Renal pelvis (tissue), 12 donors: ENCODE results near the gene PPP2R3B. TPM values are rescaled to one million over a fixed set of nuclear protein-coding genes. Genes with fewer than 3 reads are reported as not detected.
"Not testable (repeated sequence)": the region's sequence is repeated elsewhere in the genome, so short reads cannot be mapped to it uniquely, and the experiment has no call there.

Experiments used
- DNase-seq: peaks from one replicate; pipeline ENCODE4 v3.0.0-alpha.2; 2013
- long read RNA-seq, 16 experiments: transcript quantifications; one replicate each; lab custom pipeline, GENCODE V29; 2026
- polyA plus RNA-seq, 3 donors: library from polyadenylated mRNA; unstranded; fragments of 120-200 nt; gene quantifications; one replicate each; pipeline ENCODE4 v1.2.1, GENCODE V29; 2013; ENCODE audit not compliant: insufficient read length in 3 of 3

Gene PPP2R3B, protein sequence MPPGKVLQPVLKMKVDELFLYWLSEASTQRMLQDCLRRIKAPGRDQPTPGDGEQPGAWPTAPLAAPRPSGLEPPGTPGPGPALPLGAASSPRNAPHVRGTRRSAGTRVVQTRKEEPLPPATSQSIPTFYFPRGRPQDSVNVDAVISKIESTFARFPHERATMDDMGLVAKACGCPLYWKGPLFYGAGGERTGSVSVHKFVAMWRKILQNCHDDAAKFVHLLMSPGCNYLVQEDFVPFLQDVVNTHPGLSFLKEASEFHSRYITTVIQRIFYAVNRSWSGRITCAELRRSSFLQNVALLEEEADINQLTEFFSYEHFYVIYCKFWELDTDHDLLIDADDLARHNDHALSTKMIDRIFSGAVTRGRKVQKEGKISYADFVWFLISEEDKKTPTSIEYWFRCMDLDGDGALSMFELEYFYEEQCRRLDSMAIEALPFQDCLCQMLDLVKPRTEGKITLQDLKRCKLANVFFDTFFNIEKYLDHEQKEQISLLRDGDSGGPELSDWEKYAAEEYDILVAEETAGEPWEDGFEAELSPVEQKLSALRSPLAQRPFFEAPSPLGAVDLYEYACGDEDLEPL
- polyA plus RNA-seq = 10 to 100 TPM; 24.8 to 32.6 (median 25.7) TPM
- long read RNA-seq, donor 1, partial matches to known transcripts = 0 of 4 reads
- long read RNA-seq, donor 1, other reads (novel, unspliced or antisense) = 0 of 4 reads
- long read RNA-seq, donor 2, partial matches to known transcripts = 0 of 3 reads
- long read RNA-seq, donor 2, other reads (novel, unspliced or antisense) = 0 of 3 reads
- long read RNA-seq, donor 3, partial matches to known transcripts = 0 of 4 reads
- long read RNA-seq, donor 3, other reads (novel, unspliced or antisense) = 0 of 4 reads
- long read RNA-seq, donor 4, partial matches to known transcripts = 0 of 2 reads
- long read RNA-seq, donor 4, other reads (novel, unspliced or antisense) = 0 of 2 reads
- long read RNA-seq, donor 5, partial matches to known transcripts = 0 of 2 reads
- long read RNA-seq, donor 5, other reads (novel, unspliced or antisense) = 0 of 2 reads
- long read RNA-seq, donor 6, partial matches to known transcripts = 0 of 2 reads
- long read RNA-seq, donor 6, other reads (novel, unspliced or antisense) = 0 of 2 reads
- long read RNA-seq, donor 7, partial matches to known transcripts = 0 of 4 reads
- long read RNA-seq, donor 7, other reads (novel, unspliced or antisense) = 0 of 4 reads
- long read RNA-seq, donor 8, partial matches to known transcripts = 0 of 1 reads
- long read RNA-seq, donor 8, other reads (novel, unspliced or antisense) = 0 of 1 reads
- long read RNA-seq, donor 9, transcript PPP2R3B-202 (13 exons, 2,151 nt) = major isoform, 5 of 5 reads
- long read RNA-seq, donor 9, partial matches to known transcripts = 0 of 5 reads
- long read RNA-seq, donor 9, other reads (novel, unspliced or antisense) = 0 of 5 reads
- long read RNA-seq, donor 10, partial matches to known transcripts = 0 of 3 reads
- long read RNA-seq, donor 10, other reads (novel, unspliced or antisense) = 0 of 3 reads
- long read RNA-seq, donor 11, transcript PPP2R3B-202 (13 exons, 2,151 nt) = major isoform, 5 of 5 reads
- long read RNA-seq, donor 11, partial matches to known transcripts = 0 of 5 reads
- long read RNA-seq, donor 11, other reads (novel, unspliced or antisense) = 0 of 5 reads
- long read RNA-seq, donor 12, transcript PPP2R3B-202 (13 exons, 2,151 nt) = major isoform, 5 of 14 reads
- long read RNA-seq, donor 12, partial matches to known transcripts = 0 of 14 reads
- long read RNA-seq, donor 12, other reads (novel, unspliced or antisense) = 6 of 14 reads
- long read RNA-seq, donor 13, partial matches to known transcripts = 0 of 2 reads
- long read RNA-seq, donor 13, other reads (novel, unspliced or antisense) = 0 of 2 reads
- long read RNA-seq, donor 14, transcript PPP2R3B-202 (13 exons, 2,151 nt) = major isoform, 7 of 8 reads
- long read RNA-seq, donor 14, partial matches to known transcripts = 0 of 8 reads
- long read RNA-seq, donor 14, other reads (novel, unspliced or antisense) = 0 of 8 reads
- long read RNA-seq, donor 15, partial matches to known transcripts = 0 of 3 reads
- long read RNA-seq, donor 15, other reads (novel, unspliced or antisense) = 0 of 3 reads
- long read RNA-seq, donor 16, partial matches to known transcripts = 0 of 3 reads
- long read RNA-seq, donor 16, other reads (novel, unspliced or antisense) = 0 of 3 reads

DNA sequence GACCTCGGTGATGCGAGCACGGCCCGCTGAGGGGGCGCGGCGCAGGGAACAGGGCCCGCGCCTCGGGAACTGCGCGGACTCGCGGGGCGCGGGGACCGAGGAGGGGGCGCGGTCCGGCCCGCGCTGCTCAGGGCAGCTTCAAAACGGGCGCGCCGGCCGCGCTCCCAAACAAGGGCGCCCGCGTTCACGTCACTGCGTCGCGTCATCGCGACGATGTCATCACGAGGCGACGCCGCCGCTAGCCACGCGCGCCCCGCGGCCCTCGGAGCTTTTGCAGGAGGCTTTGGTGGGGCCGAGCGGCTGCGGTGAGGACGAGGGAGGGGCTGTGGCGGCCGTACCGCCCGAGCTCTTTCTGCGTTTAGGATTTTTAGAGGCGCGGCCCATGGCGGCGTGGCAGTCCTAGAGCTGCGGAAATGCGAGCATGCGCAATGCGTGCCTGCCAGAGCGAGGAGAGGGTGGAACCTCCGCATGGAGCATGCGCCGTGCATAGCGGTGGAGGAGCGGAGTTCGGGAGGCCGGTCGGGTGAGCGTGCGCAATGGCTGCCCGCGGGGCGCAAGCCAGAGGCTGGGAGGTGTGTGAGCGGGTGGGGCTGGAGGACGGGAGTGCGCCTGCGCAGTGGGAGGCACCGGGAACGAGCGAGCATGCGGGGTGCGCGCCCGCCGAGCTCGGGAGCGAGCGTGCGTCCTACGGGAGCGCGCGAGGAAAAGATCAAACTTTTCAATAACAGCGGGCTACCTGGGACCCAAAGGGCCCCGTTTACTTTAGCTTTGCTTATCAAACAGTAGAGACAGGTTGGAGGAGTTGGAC is at the start of gene PPP2R3B:
PPP2R3B (minus strand) TSS at position 140 of the 808 bp plus-strand sequence. CDS start 216 bp downstream, outside the sequence.
- DNase-seq = peak; percentile 97

DNA sequence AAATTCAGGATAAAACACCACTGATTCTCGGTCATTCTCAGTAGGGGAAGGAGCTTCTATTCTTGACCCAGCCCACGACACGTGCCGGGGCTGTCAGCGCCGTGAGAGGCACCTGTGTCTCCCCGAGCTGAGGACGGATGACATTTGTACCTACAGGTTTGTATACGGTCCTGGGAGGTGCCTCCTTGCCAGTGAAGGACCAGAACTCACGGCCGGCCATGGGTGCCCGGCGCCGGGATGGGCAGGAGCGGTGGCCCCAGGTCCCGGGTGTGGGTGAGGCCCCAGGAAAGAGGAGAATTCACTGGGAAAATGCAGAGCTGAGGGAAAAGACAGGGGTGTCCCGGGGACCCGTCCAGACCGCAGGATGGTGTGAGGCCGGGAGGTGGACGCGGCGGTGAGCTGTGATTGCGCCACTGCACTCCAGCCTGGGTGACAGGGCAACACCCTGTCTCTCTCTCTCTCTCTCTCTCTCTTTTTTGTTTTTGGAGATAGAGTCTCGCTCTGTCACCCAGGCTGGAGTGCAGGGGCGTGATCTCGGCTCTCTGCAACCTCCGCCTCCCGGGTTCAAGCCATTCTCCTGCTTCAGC is 48.9 kb upstream of the PPP2R3B start:
- DNase-seq = no peak

DNA sequence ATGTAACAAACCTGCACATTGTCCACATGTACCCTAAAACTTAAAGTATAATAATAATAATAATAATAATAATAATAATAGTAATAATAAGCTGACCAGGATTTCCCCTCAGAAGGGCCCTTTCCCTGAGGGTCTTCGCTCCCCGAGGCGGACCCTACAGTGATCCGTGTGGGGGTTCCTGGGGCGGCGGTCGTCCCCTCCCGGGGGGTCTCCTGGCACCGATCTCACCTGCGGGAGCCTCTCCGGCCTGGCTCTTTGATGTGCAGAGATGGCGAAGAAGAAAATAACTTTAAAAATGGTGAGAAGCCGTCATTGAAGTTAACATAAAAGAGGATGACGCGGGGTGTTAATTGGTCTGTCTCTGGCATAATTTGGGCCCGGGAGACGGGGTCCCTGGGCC is 48.2 kb upstream of the PPP2R3B start:
- DNase-seq = no peak

DNA sequence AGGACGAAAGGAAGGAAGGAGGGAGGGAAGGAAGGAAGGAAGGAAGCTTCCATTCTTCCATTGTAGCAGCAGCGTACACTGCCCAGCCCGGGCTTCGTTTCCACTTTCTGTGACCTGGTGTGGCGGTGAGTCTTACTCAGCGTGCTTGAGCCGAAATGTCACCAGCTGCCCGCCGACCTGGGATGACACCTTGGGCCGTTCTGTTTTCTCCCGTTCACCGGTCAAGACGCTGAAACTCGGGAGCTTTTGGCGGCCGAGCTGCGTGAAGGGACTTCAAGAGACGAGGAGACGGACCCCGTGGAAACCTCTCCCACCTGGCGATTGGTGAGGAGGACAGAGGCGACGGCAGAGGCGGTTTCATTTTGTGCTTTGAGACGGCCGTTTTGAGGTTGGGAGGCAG is 47.1 kb upstream of the PPP2R3B start:
- no peak for DNase-seq

DNA sequence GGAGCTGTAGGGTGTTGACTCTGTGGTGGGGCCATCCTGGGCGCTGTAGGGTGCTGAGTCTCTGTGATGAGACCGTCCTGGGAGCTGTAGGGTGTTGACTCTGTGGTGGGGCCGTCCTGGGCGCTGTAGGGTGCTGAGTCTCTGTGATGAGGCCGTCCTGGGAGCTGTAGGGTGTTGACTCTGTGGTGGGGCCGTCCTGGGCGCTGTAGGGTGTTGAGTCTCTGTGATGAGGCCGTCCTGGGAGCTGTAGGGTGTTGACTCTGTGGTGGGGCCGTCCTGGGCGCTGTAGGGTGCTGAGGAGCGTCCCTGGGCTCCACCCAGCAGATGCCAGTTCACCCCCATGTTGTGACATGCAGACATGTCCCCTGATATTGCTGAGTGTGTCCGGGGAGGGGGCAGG is 46.0 kb upstream of the PPP2R3B start:
- not testable (repeated sequence) for DNase-seq

DNA sequence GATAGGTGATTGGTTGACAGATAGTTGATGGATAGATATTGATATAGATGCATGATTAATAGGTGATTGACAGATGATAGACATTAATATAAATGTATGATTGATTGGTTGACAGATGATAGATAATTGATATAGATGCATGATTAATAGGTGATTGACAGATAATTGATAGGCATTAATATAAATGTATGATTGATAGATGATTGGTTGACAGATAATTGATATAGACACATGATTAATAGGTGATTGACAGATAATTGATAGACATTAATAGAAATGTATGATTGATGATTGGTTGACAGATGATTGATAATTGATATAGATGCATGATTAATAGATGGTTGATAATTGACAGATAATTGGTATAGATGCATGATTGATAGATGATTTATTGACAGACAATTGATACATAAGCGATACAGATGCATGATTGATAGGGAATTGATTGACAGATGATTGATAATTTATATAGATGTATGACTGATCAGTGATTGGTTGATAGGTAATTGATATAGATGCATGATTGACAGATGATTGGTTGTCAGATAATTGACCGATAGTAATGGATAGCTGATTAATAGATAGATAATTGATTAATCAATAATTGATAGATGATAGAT is 44.9 kb upstream of the PPP2R3B start:
- no peak for DNase-seq

DNA sequence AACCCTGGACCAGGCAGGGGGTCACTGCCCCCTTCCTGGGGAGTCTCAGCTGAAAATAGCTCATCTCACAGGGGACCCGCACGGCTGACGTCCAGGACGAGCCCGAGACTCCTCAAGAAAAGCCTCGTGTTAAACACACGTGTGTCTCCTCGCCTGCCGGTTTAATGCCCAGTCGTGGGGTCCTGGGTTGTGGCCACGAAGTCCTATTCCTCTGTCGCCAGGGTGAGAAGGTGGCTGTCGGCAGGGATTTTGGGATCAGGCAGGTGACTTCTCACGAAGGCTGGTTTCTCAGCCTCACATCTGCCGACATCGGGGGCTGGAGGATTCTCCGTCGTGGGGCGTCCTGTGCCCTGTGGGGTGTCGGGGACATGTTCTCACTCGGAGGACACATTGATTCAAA is 44.3 kb upstream of the PPP2R3B start:
- no peak for DNase-seq

DNA sequence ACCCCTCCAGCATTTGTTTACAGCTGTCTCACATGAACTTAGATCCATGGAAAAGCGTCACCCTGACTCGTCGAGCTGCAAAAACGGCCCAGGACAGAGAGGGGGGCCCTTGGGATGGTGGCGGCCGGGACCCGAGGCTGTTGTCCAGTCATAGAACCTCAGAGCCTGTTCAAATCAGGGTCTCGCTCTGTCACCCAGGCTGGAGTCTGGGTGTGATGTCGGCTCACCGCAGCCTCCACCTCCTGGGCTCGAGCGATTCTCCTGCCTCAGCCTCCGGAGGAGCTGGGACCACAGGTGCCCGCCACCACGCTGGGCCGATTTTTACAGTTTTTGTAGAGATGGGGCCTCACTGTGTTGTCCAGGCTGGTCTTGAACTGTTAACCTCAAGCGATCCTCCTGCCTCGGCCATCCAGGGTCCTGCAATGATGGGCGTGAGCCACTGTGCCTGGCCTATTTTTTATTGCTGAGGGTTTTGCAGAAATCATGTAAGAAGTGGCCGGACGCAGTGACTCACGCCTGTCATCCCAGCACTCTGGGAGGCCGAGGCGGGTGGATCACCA is 42.6 kb upstream of the PPP2R3B start:
- no peak for DNase-seq

DNA sequence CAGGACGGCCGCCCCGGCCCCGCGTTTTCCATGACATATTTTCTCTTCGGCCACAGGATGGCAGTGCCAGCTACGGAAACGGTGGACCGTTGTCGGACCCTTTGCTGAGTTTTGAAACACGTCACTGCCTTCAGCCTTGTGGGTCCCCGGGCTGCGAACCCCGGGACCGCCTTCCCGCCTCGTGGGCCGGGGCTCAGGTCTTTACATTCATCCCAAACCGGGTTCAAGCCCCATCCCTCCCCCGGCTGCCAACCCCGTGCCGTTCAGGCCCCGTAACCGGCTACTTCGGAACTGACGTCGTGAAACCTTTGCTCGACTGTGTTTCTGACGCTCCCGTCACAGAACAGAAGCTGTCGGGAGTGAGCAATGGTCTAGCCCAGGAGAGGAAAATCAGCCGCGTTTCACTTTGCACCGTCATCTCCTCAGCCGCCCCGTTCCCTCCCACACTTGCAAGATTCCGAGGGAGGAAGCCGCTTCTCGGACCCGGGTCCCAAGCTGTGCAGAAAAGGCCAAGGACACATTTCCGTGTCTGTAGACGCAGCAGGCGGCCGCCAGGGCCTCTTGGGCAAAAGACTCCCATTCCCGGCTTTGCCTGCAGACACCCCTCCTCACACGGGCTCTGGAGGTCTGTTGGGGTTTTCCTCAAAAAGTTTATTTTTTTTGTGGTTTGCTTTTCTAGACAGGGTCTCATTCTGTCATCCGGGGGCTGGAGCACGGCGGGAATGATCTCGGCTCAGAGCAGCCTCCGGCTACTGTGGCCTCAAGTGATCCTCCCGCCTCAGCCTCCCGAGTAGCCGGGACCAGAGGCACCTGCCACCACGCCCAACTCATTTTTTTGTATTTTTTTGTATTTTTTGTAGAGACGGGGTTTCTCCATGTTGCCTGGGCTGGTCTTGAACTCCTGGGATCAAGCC is 41.4 kb upstream of the PPP2R3B start:
- peak; percentile 10 for DNase-seq

DNA sequence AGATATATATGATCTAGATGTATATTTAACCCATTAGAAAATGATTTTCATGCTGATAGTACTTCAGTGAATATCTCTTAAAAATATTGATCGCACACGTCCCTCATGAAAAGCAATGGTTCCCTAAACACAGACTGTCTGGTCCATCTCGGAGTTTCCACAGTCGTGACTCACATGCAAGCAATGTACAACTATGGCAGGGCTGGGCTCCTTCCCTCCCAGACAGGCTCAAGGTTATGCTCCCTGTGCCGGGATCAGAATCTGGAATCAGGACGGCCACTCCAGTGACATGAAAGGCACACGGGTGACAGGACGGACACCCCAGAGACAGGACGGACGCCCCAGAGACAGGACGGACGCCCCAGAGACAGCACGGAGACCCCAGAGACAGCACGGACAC is 40.2 kb upstream of the PPP2R3B start:
- no peak for DNase-seq

DNA sequence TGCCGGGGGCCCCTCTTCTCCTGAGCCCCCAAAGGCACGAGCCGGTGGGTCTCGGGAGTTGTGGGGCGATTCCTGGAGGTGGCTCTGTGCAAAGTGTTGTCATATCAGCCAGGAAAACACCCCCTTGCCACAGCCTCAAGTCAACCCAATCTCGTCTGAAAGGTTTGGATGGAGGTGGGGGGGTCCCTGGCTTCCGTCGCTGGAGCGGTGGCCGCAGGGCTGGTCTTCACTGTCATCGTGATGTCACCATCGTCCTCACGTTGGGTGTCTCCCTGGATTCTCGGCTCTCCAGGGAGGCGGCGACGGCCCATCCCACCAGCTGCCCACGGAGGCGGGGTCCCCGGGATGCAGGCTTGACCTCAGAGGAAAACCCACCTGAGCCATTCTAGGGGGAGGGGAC is 38.3 kb upstream of the PPP2R3B start:
- DNase-seq = no peak

DNA sequence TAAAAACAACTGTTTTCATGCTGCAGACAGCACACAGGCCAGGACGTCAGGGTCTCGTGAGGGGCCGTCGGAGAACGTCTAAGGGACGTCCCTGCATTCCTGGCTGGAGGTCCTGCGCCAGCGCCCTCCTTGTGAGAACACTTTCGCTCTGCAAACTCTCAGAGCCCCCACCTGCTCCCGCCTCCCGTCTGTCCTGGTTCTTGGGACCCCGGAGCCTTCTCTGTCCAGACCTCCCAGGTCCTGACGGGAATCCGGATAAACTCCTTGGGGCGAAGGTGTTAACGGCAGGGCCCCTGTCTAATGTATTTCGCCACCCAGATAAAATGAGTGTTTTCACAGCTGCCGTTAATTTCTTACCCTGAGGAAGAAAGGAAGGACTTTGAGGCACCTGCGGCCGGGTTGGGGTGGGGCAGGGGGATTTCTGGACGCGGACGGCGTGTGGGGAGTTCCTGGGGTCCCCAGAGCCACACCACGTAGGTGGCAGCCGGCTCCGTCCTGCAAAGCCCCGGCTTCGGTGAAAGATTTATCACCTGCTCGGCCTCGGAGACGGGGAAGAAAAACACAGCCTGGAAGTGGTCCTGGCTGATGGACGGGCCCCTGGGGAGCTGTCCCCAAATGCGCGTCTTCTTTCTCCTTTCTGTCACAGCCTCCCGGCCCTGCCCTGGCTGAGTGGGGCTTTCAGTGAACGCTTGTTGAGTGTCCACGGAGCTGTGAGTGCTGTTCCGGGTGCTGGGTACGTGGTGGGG is 35.1 kb upstream of the PPP2R3B start:
- no peak for DNase-seq

DNA sequence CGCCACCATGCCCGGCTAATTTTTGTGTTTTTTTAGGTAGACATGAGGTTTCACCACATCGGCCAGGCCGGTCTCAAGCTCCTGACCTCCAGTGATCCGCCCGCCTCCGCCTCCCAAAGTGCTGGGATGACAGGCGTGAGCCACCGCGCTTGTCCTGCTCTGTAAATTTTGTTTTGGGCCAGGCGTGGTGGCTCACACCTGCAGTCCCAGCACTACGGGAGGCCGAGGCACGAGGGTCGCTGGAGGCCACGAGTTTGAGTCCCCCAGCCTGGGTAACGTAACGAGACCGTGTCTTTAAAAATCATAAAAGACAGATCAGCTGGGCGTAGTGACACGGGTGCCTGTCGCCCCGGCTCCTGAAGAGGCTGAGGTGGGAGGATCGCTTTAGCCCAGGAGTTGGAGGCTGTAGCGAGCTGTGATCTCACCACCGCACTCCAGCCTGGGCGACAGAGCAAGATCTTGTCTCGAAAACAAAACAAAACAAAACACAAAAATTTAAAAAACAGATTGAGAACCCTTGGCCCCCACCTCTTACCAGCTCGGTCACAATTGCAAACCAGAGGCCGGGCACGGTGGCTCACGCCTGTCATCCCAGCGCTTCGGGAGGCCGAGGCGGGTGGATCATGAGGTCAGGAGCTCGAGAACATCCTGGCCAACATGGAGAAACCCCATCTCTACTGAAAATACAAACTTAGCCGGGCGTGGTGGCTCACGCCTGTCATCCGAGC is 34.0 kb upstream of the PPP2R3B start:
- no peak for DNase-seq

DNA sequence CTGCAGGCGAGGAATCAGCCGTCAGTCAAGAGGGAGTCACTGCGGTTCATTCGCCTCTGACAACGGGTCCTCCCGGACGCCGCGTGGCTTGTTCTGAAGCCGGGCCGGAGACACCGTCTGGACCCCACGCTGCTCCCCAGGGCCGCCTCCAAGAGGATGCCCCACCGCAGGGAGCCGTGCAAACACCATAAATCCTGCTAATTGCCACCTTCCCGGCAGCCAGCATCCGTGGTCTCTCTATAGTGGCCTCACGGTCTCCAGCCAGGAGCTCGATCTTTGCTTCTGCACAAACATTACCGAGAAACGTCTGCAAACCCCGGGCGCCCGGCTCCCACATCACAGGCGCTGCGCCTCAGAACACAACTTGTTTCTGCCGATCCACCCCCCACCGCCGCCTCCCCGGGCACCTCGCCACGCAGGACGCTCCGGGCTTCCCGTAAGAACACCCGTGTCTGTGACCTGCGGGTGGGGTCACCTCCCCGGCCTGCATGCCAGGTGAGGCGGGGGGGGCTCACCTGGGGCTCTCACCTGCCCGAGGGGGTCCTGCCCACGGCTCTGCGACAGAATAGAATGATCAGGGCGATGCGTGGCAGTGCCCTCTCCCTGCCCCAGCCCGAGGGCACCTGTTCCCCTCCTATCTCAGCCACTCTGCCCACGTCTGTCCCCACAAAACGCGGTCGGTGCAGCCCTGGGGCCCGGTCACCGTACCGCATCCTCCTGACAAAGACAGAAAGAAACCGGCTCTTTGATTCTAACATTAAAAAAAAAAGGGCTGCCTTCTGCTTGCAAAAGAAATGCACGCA is 32.4 kb upstream of the PPP2R3B start:
- no peak for DNase-seq
